ENCODE measurements around the gene GFRA1.
A peak's percentile ranks its signal among the peaks of the same experiment; 100 is the strongest.
"Not testable (repeated sequence)": the region's sequence is repeated elsewhere in the genome, so short reads cannot be mapped to it uniquely, and the experiment has no call there.

Gene GFRA1

GRCh38 chr10:116071453-116072148, 201.4 kb downstream of the GFRA1 start:
- no peak for DNase-seq (ENCODE audit: low read depth, low spot score)

DNA sequence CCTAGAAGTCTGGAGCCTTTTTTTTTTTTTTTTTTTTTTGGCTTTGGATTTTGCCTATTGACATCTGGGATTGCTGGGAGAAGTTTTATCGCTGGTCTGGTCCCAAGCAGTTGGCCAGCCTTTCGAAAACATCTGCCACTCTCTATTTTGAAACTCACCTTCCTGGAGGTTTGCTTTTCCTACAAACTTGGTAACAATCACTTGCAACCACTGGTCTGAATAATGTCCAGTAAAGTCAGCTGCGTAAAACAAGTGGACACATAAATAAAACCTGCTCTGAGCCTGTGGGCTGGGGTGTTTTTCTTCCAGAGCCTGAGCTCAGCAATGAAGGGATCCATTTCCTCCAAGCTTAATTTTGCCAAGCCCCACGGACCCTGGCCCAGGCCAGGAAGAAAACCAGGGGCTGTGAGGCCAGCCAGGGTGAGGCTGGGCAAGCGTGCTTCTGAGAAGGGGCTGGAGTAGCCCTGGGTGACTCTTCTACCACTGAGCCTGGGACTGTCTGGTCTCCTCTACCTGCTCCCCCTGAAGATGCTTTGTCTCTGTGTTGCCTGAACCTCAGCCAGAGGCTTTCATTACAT, 202.2 kb downstream of the GFRA1 start:
- DNase-seq (ENCODE audit: low read depth, low spot score) = no peak

GRCh38 chr10:116069856-116070255, 203.2 kb downstream of the GFRA1 start:
- no peak for DNase-seq (ENCODE audit: low read depth, low spot score)

DNA sequence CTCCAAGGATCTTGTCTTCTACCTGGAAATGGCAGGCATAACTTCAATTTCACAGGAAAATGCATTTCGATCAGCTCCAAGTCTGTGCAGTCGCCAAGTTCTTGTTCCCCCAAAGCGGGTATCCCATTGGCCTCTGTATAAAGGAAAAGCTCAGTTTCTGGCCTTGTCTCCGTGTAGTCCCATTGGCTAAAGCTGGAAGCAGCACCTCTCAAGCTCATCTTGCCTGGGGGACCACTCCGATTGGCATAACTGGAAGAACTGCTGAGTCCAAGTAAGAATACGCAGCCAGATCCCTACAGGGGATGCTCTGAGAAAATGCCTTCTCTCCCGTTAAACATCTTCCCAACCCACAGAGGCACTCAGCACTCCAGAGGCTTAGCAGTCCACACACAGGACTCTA, 205.2 kb downstream of the GFRA1 start:
- DNase-seq (ENCODE audit: low read depth, low spot score) = no peak

DNA sequence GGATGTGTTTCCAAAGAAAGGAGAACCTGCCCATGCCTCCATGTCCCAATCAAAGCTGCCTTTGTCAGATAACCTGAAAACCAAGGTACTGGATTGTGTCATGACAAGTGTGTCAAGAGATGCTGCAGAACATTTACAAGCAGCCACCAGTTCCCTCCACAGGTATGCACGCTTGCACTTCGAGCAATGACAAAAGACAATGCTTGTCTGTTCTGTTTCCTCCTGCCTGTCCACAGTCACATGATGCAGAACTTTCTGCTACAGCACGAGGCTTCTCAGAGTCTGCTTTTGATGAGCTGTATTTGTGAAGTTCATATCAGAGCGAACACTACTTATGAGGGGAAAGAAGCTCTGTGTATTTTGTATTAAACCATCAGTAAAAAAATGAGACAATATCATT, 209.9 kb downstream of the GFRA1 start:
- no peak for DNase-seq (ENCODE audit: low read depth, low spot score)

GRCh38 chr10:116060864-116061263, 212.1 kb downstream of the GFRA1 start:
- DNase-seq (ENCODE audit: low read depth, low spot score) = no peak

DNA sequence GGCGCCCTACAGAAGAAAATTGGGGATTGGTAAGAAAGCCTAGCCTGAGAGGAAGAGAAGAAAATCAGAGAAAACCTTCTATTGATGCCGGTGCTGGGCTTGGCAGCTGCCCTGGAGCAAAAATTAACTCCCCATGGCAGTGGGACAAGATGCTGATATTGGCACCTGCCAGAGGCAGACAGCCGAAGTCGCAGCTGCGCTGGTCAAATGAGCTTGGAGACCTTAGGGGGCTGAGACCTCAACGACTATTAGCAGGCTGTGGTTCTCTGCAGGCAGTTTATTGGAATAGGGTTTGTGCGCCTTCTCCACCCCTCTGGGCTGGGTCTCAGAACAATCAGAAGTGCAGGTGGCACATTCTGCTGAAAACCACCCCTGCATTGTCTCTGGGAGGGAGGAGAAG, 213.7 kb downstream of the GFRA1 start:
- DNase-seq (ENCODE audit: low read depth, low spot score) = no peak

DNA sequence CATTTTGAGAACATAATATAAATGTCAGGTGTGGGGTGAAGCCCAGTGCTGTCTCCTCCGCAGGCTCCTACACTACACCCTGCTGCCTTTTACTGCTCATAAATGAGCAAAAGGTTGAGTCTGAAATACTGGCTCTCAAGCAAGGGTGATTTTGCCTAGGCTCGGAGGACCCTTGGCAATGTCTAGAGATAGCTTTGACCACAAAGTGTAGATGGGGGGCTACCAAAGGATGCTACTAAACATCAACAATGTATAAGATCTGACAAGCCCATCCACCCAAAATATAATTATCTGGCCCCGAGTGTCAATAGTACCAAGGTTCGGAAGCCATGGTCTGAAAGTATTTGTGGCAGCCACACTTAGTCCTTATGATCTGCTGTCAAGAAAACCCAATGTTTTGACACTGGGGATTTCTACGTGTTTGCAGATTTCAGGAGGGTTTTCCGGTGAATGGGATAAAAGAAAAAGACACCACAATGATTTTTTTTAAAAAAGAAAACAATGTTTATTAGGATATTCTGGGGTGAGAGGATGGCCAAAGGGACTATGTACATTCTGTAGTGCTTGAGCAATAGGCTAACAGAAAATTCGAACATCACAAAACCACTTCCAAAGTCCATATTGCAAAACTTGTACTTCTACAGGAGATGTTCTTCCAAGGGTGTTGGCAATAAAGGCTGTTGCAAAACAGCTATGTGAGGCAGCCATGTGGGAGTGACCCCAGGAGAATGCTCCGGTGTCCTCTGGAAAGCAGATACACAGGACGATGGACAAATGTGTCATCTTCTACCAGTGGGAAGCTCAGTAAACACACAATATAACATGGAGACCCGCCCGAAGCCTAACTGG, 216.3 kb downstream of the GFRA1 start:
- no peak for DNase-seq (ENCODE audit: low read depth, low spot score)

DNA sequence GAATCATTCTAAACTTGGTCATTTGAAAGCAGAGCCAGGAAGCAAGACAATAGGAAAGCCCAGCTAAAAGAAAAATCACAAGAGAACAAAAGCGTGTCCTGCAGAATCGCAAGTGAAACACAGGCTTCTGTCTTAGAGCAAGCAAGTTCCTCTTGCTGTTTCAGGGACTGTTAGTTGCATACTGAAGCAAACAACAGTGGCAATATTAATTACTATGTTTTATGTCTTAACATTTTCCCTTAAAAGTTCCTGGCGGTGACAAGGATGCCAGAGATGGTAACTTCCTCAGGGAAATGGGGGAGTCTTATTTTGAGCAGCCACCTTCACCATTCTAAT, 217.1 kb downstream of the GFRA1 start:
- DNase-seq (ENCODE audit: low read depth, low spot score) = no peak

- DNase-seq (ENCODE audit: low read depth, low spot score) = no peak
These were observed 217.6 kb downstream of the GFRA1 start for GRCh38 chr10:116055252-116055916.

- no peak for DNase-seq (ENCODE audit: low read depth, low spot score)
These were observed 219.1 kb downstream of the GFRA1 start for GRCh38 chr10:116053910-116054309.

- not testable (repeated sequence) for DNase-seq (ENCODE audit: low read depth, low spot score)
These were observed 219.8 kb downstream of the GFRA1 start for GRCh38 chr10:116053009-116053730.

GRCh38 chr10:116052522-116052921, 220.5 kb downstream of the GFRA1 start:
- not testable (repeated sequence) for DNase-seq (ENCODE audit: low read depth, low spot score)

GRCh38 chr10:116049974-116050304, 223.1 kb downstream of the GFRA1 start:
- no peak for DNase-seq (ENCODE audit: low read depth, low spot score)

DNA sequence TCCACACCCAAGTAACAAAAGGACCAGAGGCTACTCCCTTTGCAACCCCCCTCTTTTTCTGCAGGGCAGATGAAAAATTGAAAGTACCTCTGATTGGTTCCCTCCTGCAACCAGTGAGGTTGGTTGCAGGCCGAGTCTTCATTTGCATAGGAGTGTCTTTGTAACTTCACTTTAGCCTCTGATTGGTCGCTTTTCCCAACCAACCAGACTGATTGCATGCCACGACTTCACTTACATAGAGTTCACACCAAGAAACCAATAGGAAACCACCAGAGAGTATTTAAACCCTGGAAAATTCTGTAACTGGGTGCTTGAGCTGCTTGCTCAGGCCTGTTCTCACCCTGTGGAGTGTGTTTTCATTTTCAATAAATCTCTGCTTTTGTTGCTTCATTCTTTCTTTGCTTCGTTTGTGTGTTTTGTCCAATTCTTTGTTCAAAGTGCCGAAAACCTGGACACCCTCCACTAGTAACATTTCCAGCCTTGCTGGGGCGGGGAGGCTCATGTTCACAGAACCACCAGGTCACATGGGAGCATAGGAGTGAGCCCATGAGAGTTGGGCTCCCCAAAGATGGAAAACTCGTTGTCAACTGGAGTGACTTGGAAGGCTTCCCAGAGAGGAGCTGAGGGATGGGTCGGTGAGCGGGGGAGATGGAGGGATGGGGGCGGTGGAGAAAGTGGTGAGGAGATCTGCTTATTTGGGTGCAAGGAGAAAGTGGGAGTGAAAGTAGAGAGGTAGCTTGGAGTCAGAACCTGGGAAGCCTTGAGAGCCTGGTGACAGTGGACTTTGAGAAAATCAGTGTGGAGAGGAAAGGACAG, 223.6 kb downstream of the GFRA1 start:
- DNase-seq (ENCODE audit: low read depth, low spot score) = no peak

DNA sequence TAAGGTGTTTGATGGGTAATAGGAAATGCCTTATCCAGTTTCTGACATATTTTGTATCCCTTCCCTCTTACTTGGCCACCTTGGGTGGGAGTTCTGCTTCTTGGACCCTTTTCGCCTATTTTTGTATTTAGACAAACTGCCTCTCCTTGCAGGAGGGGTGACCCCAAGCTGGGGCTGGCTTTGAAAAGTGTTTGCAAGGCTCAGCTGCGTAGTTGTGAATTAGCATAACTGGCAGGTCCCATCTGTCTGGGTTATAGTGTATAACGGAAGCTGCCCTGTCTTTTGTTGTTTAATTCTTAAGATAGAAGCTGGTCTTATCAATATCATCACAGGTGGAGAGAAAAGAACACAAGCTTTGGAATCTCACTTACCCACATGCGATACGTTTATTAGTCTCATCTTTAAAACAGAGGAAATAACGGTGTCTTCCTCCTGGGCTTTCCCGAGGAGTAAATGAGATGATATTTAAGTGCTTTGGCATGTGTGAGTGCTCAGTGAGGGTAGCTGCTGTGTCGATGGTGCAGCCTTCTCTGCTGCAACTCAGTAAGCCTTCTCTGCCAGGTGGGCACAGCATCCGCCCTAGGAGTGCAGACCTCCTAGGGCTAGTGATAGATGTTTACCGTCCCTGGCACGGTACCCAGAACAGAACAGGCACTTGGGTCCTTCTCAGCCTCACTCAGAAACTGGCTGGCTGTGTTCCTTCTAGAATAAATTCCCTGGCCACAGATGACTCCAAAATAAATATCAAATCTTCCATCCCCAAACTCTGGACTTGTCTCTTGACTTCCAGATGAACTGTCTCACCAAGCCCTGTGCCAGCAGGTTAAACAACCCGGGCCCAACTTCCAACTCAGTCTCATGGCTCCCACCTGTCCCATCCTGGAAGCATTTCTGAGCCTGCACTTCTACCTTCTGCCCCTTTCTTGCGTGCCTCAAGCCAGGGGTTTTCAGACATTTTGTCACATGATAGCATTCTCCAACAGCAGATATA, 227.3 kb downstream of the GFRA1 start:
- no peak for DNase-seq (ENCODE audit: low read depth, low spot score)

GRCh38 chr10:116044801-116045248, 228.2 kb downstream of the GFRA1 start:
- DNase-seq (ENCODE audit: low read depth, low spot score) = peak; percentile 93

DNA sequence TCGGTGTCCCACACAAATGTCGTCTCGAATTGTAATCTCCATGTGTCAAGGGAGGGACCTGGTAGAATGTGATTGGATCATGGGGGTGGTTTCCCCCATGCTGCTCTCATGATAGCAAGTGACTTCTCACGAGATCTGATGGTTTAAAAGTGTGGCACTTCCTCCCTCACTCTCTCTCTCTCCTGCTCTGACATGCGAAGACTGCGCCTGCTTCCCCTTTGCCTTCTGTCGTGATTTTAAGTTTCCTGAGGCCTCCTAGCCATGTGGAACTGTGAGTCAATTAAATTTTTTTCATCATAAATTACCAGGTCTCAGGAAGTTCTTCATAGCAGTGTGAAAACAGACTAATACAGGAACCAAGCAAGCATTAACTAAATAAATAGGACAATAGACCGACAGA, 229.1 kb downstream of the GFRA1 start:
- DNase-seq (ENCODE audit: low read depth, low spot score) = no peak

- DNase-seq (ENCODE audit: low read depth, low spot score) = no peak
These were observed 229.7 kb downstream of the GFRA1 start for GRCh38 chr10:116043304-116043703.

GRCh38 chr10:116041948-116042347, 231.1 kb downstream of the GFRA1 start:
- no peak for DNase-seq (ENCODE audit: low read depth, low spot score)
